DMS 273 (cell line): ENCODE data around the gene SETX.
A peak's percentile ranks its signal among the peaks of the same experiment; 100 is the strongest.

ENCODE experiments used
- DNase-seq: peaks from one replicate; lab custom pipeline; 2025; ENCODE audit not compliant: unreplicated experiment; lab: John Stamatoyannopoulos, UW

Gene SETX

GRCh38 chr9:132226571-132227430, 128.0 kb downstream of the SETX start:
- no peak for DNase-seq

DNA sequence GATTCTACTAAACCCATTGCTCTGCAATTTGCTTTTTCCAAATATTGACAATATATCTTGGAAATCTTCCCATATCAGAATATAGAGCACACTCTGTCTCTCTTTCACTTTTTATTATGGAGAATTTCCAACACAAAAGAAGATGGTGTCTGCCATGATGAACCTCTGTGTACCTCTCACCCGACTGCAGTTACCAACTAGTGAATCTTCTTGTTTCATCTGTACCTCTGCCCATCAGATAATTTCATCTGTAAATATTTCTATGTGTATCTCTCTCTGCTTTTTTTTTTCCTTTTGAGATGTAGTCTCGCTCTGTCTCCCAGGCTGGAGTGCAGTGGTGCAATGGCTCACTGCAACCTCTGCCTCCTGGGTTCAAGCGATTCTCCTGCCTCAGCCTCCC, 130.1 kb downstream of the SETX start:
- no peak for DNase-seq

- DNase-seq, result no peak
Measured at GRCh38 chr9:132221941-132222340, 132.8 kb downstream of the SETX start.

GRCh38 chr9:132218208-132218607, 136.6 kb downstream of the SETX start:
- DNase-seq, result no peak

GRCh38 chr9:132216861-132217619, 137.7 kb downstream of the SETX start:
- DNase-seq, result no peak

GRCh38 chr9:132214027-132214622, 140.7 kb downstream of the SETX start:
- peak; percentile 92 for DNase-seq

- no peak for DNase-seq
Measured at GRCh38 chr9:132211570-132211969, 143.2 kb downstream of the SETX start.
